Measurements from ENCODE around the gene NLGN1.
"Not testable (repeated sequence)": the region's sequence is repeated elsewhere in the genome, so short reads cannot be mapped to it uniquely, and the experiment has no call there.

Gene NLGN1

DNA sequence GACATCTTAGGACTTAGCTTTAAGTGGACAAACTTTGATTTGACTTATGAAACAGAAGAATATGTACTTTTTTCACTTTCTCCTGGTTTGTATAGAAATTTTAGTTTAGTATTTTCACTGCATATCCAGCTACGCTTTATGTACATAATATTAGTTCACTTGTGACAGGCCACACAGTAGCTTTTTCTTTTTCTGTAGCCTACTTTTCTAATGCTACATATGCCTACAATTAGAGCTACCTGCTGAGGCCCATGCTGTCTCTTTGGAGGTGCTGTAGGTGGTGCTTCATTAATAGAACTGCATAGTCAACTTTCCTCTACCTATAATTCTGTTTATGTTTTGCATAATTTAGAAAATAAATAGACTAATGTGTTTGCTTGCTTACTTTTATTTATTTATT is 191.6 kb downstream of the NLGN1 start:
- DNase-seq (ENCODE audit: low read depth in 1 of 2, low spot score in 1 of 2) = no peak
- no peak for TF ChIP-seq JUND (IDR thresholded peaks at IDR 0.05; ENCODE audit: low read depth)
- in situ Hi-C loops (cut with HindIII; ENCODE audit: low pct_unique_long_range_greater_than_20kb, low sequenced_read_pairs) = no loop called here

DNA sequence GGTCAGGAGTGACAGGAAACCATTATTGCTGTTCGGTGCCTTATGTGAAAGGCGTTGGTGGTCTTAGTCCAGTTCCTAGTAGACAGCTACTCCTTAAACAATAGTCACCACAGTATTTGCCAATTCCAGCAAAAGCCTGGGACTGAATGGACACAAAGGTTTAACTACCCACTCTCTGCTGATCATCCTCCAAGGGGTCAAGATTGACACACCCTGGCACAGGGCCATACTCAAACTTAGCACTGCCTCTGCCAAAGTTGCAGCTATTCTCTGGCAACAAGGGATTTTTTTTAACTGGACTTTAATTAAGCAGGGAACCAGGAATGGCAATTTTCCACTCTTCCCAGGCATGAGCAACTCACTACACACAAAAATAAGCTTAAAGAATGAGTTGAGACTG is 193.9 kb downstream of the NLGN1 start:
- in situ Hi-C loops (cut with HindIII; ENCODE audit: low pct_unique_long_range_greater_than_20kb, low sequenced_read_pairs) = no loop called here
- no peak for TF ChIP-seq JUND (IDR thresholded peaks at IDR 0.05; ENCODE audit: low read depth)
- no peak for DNase-seq (ENCODE audit: low read depth in 1 of 2, low spot score in 1 of 2)

- in situ Hi-C loops (cut with HindIII; ENCODE audit: low pct_unique_long_range_greater_than_20kb, low sequenced_read_pairs); DNase-seq (ENCODE audit: low read depth in 1 of 2, low spot score in 1 of 2): not testable (repeated sequence)
These were observed 197.3 kb downstream of the NLGN1 start for GRCh38 chr3:173594881-173595280.

DNA sequence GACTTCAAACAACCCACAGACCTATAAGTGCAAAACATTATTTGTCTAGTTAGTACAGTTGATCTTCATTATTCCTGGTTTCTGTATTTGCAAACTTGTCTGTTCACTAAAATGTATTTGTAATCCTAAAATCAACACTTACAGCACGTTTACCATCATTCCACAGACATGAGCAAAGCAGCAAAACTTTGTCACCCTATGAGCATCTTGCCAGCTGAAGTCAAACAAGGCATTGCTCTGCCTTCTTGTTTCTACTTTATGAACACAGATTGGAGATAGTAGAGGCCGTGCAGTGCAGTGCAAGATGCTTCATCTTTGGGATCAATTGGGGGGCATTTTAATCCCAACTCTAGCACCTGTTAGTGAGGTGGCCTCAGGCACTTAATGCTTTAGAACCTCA is 202.1 kb downstream of the NLGN1 start:
- peak in 1 of 2 experiments; percentile 89 for DNase-seq (ENCODE audit: low read depth in 1 of 2, low spot score in 1 of 2)
- in situ Hi-C loops (cut with HindIII; ENCODE audit: low pct_unique_long_range_greater_than_20kb, low sequenced_read_pairs) = no loop called here
- TF ChIP-seq JUND (IDR thresholded peaks at IDR 0.05; ENCODE audit: low read depth) = peak; percentile 93

DNA sequence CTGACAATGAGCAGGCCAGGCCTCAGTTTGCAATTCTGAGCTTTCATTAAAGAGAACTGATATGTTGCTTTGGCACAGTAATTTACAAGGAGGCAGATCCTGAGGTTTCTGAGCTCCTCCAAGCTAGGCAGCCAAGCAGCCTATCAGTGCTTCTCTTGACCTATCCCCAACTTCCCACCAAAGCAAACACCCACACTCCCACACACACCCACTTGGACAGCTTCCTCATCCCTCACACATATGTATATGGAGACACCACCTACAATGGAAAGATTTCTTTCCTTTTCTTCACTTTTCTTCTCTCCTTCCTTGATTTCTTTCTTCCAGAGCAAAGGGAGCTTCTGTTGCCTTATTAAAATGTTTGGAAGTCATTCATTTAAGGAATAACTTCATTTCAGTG is 217.0 kb downstream of the NLGN1 start:
- no peak for TF ChIP-seq JUND (IDR thresholded peaks at IDR 0.05; ENCODE audit: low read depth)
- in situ Hi-C loops (cut with HindIII; ENCODE audit: low pct_unique_long_range_greater_than_20kb, low sequenced_read_pairs) = no loop called here
- no peak for DNase-seq (ENCODE audit: low read depth in 1 of 2, low spot score in 1 of 2)

DNA sequence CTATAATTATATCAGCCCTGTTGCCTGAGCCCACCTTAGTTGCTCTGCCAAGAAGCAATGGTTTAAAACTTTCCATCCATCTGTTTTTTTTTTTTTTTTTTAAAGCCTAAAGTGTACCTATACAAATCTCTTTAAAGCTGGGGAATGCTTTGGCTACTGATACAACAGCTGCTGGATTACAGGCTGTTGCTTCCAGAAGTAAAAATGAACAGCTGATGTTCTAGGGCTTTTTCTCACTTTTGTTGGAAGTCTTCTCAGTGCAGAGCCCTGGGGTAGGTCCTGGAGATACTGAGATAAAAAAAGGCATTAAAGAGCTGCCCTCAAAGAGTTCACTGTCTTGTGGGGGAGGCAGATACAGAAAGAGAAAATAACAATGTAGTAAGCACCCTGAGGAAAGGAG is 218.1 kb downstream of the NLGN1 start:
- DNase-seq (ENCODE audit: low read depth in 1 of 2, low spot score in 1 of 2) = no peak
- no peak for TF ChIP-seq JUND (IDR thresholded peaks at IDR 0.05; ENCODE audit: low read depth)
- in situ Hi-C loops (cut with HindIII; ENCODE audit: low pct_unique_long_range_greater_than_20kb, low sequenced_read_pairs) = no loop called here

DNA sequence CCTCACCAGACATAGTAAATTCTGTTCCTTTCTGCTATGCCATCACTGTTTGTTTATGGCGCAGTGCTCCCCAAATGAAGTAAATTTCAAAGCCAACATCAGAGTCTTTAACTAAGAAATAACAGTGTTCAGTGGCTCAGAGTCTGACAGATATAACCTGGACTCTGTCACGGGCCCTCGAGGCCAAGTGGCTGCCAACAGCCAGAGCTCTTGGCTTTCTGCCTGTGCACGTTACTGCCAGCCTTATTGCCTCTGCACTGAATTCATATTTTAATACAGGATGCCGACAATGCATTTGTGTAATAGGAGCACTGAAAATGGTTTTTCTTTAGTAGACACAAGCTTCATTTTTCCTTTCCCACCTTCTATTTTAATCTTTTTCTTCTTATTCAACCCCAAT is 219.9 kb downstream of the NLGN1 start:
- TF ChIP-seq JUND (IDR thresholded peaks at IDR 0.05; ENCODE audit: low read depth) = no peak
- in situ Hi-C loops (cut with HindIII; ENCODE audit: low pct_unique_long_range_greater_than_20kb, low sequenced_read_pairs) = no loop called here
- no peak for DNase-seq (ENCODE audit: low read depth in 1 of 2, low spot score in 1 of 2)

DNA sequence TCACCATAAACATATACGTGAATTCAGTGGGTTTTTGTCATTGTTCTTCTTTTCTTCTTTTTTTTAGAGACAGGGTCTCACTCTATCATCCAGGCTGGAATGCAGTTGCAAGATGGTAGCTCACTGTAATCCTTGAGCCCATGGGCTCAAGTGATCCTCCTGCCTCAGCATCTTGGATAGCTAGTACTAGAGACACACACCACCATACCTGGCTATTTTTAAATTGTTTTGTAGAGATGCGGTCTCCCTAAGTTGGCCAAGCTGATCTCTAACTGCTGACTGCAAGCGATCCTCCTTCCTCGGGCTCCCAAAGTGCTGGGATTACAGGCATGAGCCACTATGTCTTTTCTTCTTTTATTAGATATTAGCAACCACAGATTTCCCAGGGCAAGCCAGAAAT is 220.6 kb downstream of the NLGN1 start:
- in situ Hi-C loops (cut with HindIII; ENCODE audit: low pct_unique_long_range_greater_than_20kb, low sequenced_read_pairs) = no loop called here
- no peak for DNase-seq (ENCODE audit: low read depth in 1 of 2, low spot score in 1 of 2)
- no peak for TF ChIP-seq JUND (IDR thresholded peaks at IDR 0.05; ENCODE audit: low read depth)

- DNase-seq (ENCODE audit: low read depth in 1 of 2, low spot score in 1 of 2) = no peak
- in situ Hi-C loops (cut with HindIII; ENCODE audit: low pct_unique_long_range_greater_than_20kb, low sequenced_read_pairs) = no loop called here
- no peak for TF ChIP-seq JUND (IDR thresholded peaks at IDR 0.05; ENCODE audit: low read depth)
These were observed 221.2 kb downstream of the NLGN1 start for GRCh38 chr3:173618703-173619102.

GRCh38 chr3:173622166-173622565 is 224.6 kb downstream of the NLGN1 start:
- in situ Hi-C loops (cut with HindIII; ENCODE audit: low pct_unique_long_range_greater_than_20kb, low sequenced_read_pairs) = no loop called here
- no peak for TF ChIP-seq JUND (IDR thresholded peaks at IDR 0.05; ENCODE audit: low read depth)
- no peak for DNase-seq (ENCODE audit: low read depth in 1 of 2, low spot score in 1 of 2)

GRCh38 chr3:173624086-173624485 is 226.5 kb downstream of the NLGN1 start:
- no peak for TF ChIP-seq JUND (IDR thresholded peaks at IDR 0.05; ENCODE audit: low read depth)
- in situ Hi-C loops (cut with HindIII; ENCODE audit: low pct_unique_long_range_greater_than_20kb, low sequenced_read_pairs) = no loop called here
- DNase-seq (ENCODE audit: low read depth in 1 of 2, low spot score in 1 of 2) = no peak

DNA sequence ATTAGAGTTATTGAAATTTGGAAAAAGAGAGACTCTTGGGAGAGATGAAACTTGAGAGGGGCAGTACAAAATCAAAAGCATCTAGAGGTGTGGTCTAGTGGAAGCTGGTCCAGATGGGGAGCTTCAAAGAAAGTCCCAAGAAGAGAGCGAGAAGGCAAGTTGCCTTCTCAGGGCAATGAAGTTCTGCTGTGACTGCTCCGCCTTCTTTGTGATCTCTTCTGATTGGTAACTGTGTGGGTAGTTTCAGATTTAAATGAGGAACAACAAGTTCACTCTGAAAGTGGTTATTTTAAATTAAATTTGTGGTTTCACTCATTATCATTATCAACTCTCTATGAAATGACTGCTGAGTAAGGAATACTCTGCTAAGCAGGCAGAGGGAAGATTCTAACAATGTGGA is 233.3 kb downstream of the NLGN1 start:
- DNase-seq (ENCODE audit: low read depth in 1 of 2, low spot score in 1 of 2) = no peak
- in situ Hi-C loops (cut with HindIII; ENCODE audit: low pct_unique_long_range_greater_than_20kb, low sequenced_read_pairs) = no loop called here
- TF ChIP-seq JUND (IDR thresholded peaks at IDR 0.05; ENCODE audit: low read depth) = no peak

DNA sequence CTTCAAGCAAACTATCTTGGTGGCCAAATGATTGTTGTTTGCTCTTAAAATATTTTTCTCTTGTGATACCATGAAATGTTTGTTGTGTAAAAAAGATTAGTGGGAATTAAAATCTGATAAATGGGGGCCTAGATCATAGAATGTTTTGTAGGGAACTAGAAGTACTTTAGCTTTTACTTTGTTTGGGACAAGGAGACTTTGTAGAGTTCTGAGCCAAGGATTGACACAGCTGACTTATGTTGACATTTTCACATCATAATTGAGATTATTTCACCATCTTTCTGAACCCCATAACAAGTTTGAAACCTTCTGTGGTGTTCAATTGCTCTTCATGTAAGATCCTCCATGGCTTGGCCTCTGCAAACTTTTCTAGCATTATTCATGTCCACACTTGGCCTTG is 235.4 kb downstream of the NLGN1 start:
- in situ Hi-C loops (cut with HindIII; ENCODE audit: low pct_unique_long_range_greater_than_20kb, low sequenced_read_pairs) = no loop called here
- TF ChIP-seq JUND (IDR thresholded peaks at IDR 0.05; ENCODE audit: low read depth) = no peak
- no peak for DNase-seq (ENCODE audit: low read depth in 1 of 2, low spot score in 1 of 2)

DNA sequence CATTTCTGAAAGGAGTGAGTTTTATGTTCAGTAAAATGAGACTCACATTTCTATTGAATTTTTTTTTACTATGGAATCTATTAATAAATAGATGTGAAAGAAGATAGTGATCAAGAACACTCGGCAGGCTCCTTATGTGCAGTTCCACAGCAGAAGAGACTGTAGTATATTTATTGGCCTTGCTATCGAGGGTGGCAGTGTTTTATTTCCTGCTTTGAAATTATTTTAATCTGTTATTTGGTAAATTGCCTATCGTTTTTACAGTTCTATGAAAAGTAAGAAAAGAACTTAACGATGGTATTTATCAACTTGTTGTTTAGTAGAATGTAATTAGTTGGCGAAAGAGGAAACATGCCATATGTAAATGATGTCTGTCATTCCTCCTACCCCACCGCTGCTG is 238.3 kb downstream of the NLGN1 start:
- in situ Hi-C loops (cut with HindIII; ENCODE audit: low pct_unique_long_range_greater_than_20kb, low sequenced_read_pairs) = no loop called here
- no peak for TF ChIP-seq JUND (IDR thresholded peaks at IDR 0.05; ENCODE audit: low read depth)
- DNase-seq (ENCODE audit: low read depth in 1 of 2, low spot score in 1 of 2) = no peak

DNA sequence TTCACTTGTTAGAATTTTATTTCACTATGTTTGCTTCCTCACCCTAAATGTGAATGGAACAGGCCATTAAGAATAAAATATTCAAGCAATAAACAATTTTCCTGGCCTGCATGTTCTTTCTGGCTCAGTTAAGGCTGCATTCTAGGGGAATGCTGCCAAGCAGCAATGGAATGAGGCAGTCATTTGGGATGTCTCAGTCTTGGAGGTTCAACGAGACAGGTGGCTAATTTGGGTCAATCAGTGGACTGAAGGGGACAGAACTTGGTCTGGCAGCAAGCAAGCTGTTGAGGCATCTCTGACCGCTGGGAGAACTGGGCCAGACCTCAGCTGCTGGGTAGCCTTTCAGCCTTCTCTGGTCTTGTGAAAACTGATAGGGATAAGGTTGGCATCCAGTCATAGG is 241.6 kb downstream of the NLGN1 start:
- in situ Hi-C loops (cut with HindIII; ENCODE audit: low pct_unique_long_range_greater_than_20kb, low sequenced_read_pairs) = no loop called here
- TF ChIP-seq JUND (IDR thresholded peaks at IDR 0.05; ENCODE audit: low read depth) = no peak
- no peak for DNase-seq (ENCODE audit: low read depth in 1 of 2, low spot score in 1 of 2)
